MM.1S (cell line): ENCODE data around the gene DYNLT3.

Source experiments
- DNase-seq: peaks from one replicate; pipeline ENCODE4 v3.0.0-alpha.2; 2015
- H2AFZ ChIP-seq: fragments of 300-600 bp; sonication (generic); 2 replicates; pipeline ENCODE4 v1.6.0; 2016; ENCODE audit warnings: antibody characterized with exemption, low read length
- H3F3A ChIP-seq: fragments of 300-600 bp; sonication (generic); 2 replicates; pipeline ENCODE4 v1.6.1; 2016; ENCODE audit warnings: mild to moderate bottlenecking, antibody characterized with exemption, low read length, moderate library complexity, mixed read lengths; ENCODE audit not compliant: insufficient read depth
- H3K27ac ChIP-seq: fragments of 300-600 bp; sonication (generic); 2 replicates; pipeline ENCODE4 v1.5.1; 2016; ENCODE audit warnings: mild to moderate bottlenecking, low read length
- H3K27me3 ChIP-seq: fragments of 300-600 bp; sonication (generic); replicated peaks from 2 replicates; pipeline ENCODE4 v1.6.0; 2016; ENCODE audit warnings: low read length; ENCODE audit not compliant: insufficient read depth
- H3K36me3 ChIP-seq: fragments of 300-600 bp; sonication (generic); replicated peaks from 2 replicates; pipeline ENCODE4 v1.6.1; 2016; ENCODE audit warnings: mild to moderate bottlenecking, low read length, mixed read lengths; ENCODE audit not compliant: insufficient read depth
- H3K4me1 ChIP-seq: fragments of 300-600 bp; sonication (generic); 2 replicates; pipeline ENCODE4 v1.6.1; 2016; ENCODE audit warnings: low read length, mixed read lengths
- H3K4me2 ChIP-seq: fragments of 300-600 bp; sonication (generic); 2 replicates; pipeline ENCODE4 v1.6.0; 2016; ENCODE audit warnings: low read depth, low read length
- H3K4me3 ChIP-seq: fragments of 300-600 bp; sonication (generic); 2 replicates; pipeline ENCODE4 v1.5.1; 2016; ENCODE audit warnings: low read length, mixed read lengths
- H3K79me2 ChIP-seq: fragments of 300-600 bp; sonication (generic); 2 replicates; pipeline ENCODE4 v1.6.1; 2016; ENCODE audit warnings: mixed run types, low read length, mixed read lengths
- H3K9ac ChIP-seq: fragments of 300-600 bp; sonication (generic); 2 replicates; pipeline ENCODE4 v1.6.1; 2016; ENCODE audit warnings: low read length, mixed read lengths
- H3K9me2 ChIP-seq: fragments of 300-600 bp; sonication (generic); replicated peaks from 2 replicates; pipeline ENCODE4 v1.6.1; 2016; ENCODE audit warnings: mild to moderate bottlenecking, low read length, mixed read lengths; ENCODE audit not compliant: insufficient read depth
- H3K9me3 ChIP-seq: fragments of 300-600 bp; sonication (generic); replicated peaks from 2 replicates; pipeline ENCODE4 v1.6.1; 2016; ENCODE audit warnings: mild to moderate bottlenecking, low read length, mixed read lengths; ENCODE audit not compliant: insufficient read depth
- H4K20me1 ChIP-seq: fragments of 300-600 bp; sonication (generic); 2 replicates; pipeline ENCODE4 v1.6.1; 2016; ENCODE audit warnings: mild to moderate bottlenecking, low read length, moderate library complexity, mixed read lengths; ENCODE audit not compliant: insufficient read depth
- EZH2 ChIP-seq: fragments of 300-600 bp; sonication (generic); optimal IDR thresholded peaks from 2 replicates; pipeline ENCODE3; 2017; ENCODE audit warnings: low read depth, mild to moderate bottlenecking, antibody characterized with exemption, low read length, mixed read lengths
- EZH2phosphoT487 ChIP-seq: fragments of 300-600 bp; sonication (generic); IDR thresholded peaks from 2 replicates; pipeline ENCODE4 v1.6.1; 2018; ENCODE audit warnings: antibody characterized with exemption, low read length
- TF ChIP-seq, protein P1 (sequence below): fragments of 300-600 bp; sonication (generic); IDR thresholded peaks from 2 replicates; pipeline ENCODE4 v1.5.1; 2016; ENCODE audit warnings: antibody characterized with exemption, low read length, mixed read lengths

DYNLT3 gene

DNA sequence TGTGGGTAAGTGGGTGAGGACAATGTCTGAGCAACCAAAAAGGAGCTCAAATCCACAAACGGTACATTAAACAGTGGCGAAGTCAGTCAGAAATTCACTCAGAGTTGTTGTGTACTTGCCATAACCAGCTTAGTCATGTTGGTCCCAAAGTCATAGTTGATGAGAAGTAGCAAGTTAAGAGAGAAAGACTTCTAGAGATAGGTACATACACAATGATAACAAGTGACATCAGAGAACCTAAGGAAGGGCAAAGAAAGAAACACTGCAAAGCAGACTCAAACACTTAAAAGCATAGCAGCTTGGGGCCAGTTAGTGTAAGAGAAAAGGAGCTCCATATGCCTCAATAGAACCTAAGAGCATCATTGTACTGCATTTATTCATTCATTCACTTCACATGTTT, 30.2 kb downstream of the DYNLT3 start:
- Histone ChIP-seq H3K9ac (no peak overlapping the region), H3K27me3 (no peaks in the 10 kb centered on the region), H3K9me3 (no peaks in the 10 kb centered on the region), H3K27ac (peak overlapping the region; percentile 71; the same call in 1 of the 2 replicates), H2AFZ (no peak overlapping the region), H3K4me3 (no peak overlapping the region), H3K79me2 (no peaks in the 10 kb centered on the region), H3K9me2 (no peaks in the 10 kb centered on the region), H3K36me3 (no peaks in the 10 kb centered on the region), H4K20me1 (no peaks in the 10 kb centered on the region), H3K4me2 (peak overlapping the region; percentile 18; the same call in 1 of the 2 replicates), H3K4me1 (peaks cover 14% of the 10 kb centered on the region), H3F3A (no peaks in the 10 kb centered on the region; the same call in 1 of the 2 replicates)
- TF ChIP-seq, protein P1, sequence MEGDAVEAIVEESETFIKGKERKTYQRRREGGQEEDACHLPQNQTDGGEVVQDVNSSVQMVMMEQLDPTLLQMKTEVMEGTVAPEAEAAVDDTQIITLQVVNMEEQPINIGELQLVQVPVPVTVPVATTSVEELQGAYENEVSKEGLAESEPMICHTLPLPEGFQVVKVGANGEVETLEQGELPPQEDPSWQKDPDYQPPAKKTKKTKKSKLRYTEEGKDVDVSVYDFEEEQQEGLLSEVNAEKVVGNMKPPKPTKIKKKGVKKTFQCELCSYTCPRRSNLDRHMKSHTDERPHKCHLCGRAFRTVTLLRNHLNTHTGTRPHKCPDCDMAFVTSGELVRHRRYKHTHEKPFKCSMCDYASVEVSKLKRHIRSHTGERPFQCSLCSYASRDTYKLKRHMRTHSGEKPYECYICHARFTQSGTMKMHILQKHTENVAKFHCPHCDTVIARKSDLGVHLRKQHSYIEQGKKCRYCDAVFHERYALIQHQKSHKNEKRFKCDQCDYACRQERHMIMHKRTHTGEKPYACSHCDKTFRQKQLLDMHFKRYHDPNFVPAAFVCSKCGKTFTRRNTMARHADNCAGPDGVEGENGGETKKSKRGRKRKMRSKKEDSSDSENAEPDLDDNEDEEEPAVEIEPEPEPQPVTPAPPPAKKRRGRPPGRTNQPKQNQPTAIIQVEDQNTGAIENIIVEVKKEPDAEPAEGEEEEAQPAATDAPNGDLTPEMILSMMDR = no peak
- no peak for TF ChIP-seq EZH2phosphoT487
- no peak for TF ChIP-seq EZH2
- no peak for DNase-seq

DNA sequence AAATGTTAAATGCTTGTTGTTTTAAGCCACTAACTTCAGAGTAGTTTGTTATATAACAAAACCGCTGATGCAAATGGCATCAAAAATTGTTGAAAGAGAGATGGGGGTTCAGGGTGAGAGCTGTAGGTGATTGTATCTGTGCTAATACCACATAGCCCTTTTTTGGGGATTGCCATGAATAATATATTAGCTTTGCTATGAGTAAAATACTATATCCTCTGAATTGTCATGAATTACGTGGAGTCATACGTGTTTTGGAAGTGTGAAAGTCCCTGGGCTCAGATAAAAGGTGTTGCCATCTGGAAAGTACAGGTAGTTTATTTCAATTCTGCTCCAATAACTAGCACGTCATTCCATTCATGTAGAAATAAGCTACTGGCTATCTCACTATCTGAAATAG, 30.6 kb downstream of the DYNLT3 start:
- Histone ChIP-seq H3K79me2 (no peaks in the 10 kb centered on the region), H3K4me1 (peaks cover 14% of the 10 kb centered on the region), H3K9me3 (no peaks in the 10 kb centered on the region), H3K4me2 (no peak overlapping the region), H3K4me3 (no peak overlapping the region), H3K27ac (no peak overlapping the region), H3K27me3 (no peaks in the 10 kb centered on the region), H4K20me1 (no peaks in the 10 kb centered on the region), H3F3A (no peaks in the 10 kb centered on the region; the same call in 1 of the 2 replicates), H3K9me2 (no peaks in the 10 kb centered on the region), H3K36me3 (no peaks in the 10 kb centered on the region), H2AFZ (no peak overlapping the region), H3K9ac (no peak overlapping the region)
- TF ChIP-seq EZH2 = no peak
- TF ChIP-seq EZH2phosphoT487 = no peak
- TF ChIP-seq, protein P1 = no peak
- DNase-seq = no peak

DNA sequence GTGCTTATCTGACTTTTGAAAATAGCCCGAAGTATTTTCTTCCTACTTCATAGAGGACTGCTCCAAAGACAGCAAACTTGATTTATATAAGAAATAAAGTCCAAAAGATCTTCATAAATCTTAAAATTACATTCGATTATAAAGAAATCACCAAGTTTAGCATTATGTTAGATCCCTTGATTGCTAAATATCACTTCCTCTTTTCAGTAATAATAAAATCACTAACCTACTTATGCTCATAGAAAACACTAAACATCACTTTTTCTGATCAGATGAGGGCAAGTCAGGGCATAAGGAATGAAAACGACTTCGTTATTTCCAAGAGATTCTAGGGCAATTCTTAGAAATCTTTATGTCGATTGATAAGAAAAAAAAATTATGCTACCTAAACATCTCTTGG, 32.0 kb downstream of the DYNLT3 start:
- TF ChIP-seq, protein P1 = no peak
- TF ChIP-seq EZH2 (no peak), EZH2phosphoT487 (no peak)
- Histone ChIP-seq H3K9ac (no peak overlapping the region), H3K27me3 (no peaks in the 10 kb centered on the region), H3K9me2 (no peaks in the 10 kb centered on the region), H2AFZ (no peak overlapping the region), H3K4me1 (peaks cover 11% of the 10 kb centered on the region), H3K4me2 (no peak overlapping the region), H3K9me3 (no peaks in the 10 kb centered on the region), H3K36me3 (no peaks in the 10 kb centered on the region), H4K20me1 (no peaks in the 10 kb centered on the region), H3K27ac (no peak overlapping the region), H3K79me2 (no peaks in the 10 kb centered on the region), H3K4me3 (no peak overlapping the region), H3F3A (no peaks in the 10 kb centered on the region; the same call in 1 of the 2 replicates)
- no peak for DNase-seq
